AG10803 (cell line): ENCODE data around the gene ARG2.

Experiments used
- DNase-seq: peaks from one replicate; pipeline ENCODE4 v3.0.0; 2010; ENCODE audit warnings: low read depth
- H3K4me3 ChIP-seq: 2 replicates; pipeline ENCODE4 v1.5.1; 2011; ENCODE audit warnings: mild to moderate bottlenecking, low read length, control low read depth
- CTCF ChIP-seq: conservative IDR thresholded peaks from 2 replicates; pipeline ENCODE4 v1.5.1; 2011; ENCODE audit warnings: mild to moderate bottlenecking, low read length, control low read depth, inconsistent platforms

The ARG2 gene

GRCh38 chr14:67673451-67673850, 53.7 kb downstream of the ARG2 start:
- TF ChIP-seq CTCF: no peak
- peak overlapping the region; percentile 90 for H3K4me3 ChIP-seq
- DNase-seq: peak; percentile 21

GRCh38 chr14:67674139-67674479, 54.4 kb downstream of the ARG2 start:
- DNase-seq: peak; percentile 52
- TF ChIP-seq CTCF: peak; percentile 34
- peak overlapping the region; percentile 90 for H3K4me3 ChIP-seq

GRCh38 chr14:67674480-67675218, 54.9 kb downstream of the ARG2 start, which contains the start of gene VTI1B:
TSS of gene VTI1B (minus strand) at chr14:67674632. CDS start at chr14:67674489, 143 bp downstream.
- TF ChIP-seq CTCF: peak; percentile 34; the same call in 1 of the 2 replicates
- peak within 1 kb of the TSS; percentile 90 for H3K4me3 ChIP-seq
- DNase-seq: peak; percentile 72

- DNase-seq: no peak
- TF ChIP-seq CTCF: no peak
- H3K4me3 ChIP-seq: peak overlapping the region; percentile 90
Observed at GRCh38 chr14:67675219-67675582, 55.5 kb downstream of the ARG2 start.

- no peak for DNase-seq
- no peak for TF ChIP-seq CTCF
- H3K4me3 ChIP-seq: no peak overlapping the region
Observed at GRCh38 chr14:67679006-67679405, 59.3 kb downstream of the ARG2 start.

GRCh38 chr14:67680121-67680602, 60.4 kb downstream of the ARG2 start:
- peak; percentile 68 for DNase-seq
- no peak overlapping the region for H3K4me3 ChIP-seq
- TF ChIP-seq CTCF: no peak

- TF ChIP-seq CTCF: no peak
- DNase-seq: no peak
- H3K4me3 ChIP-seq: no peak overlapping the region
Observed at GRCh38 chr14:67680941-67681340, 61.2 kb downstream of the ARG2 start.
